NCI-H446 treated with DMSO at 0.1 percent for 48 hours (cell line): ENCODE data around the gene SLC25A21.

Experiments used
- DNase-seq: peaks from one replicate; lab custom pipeline; 2025; lab: John Stamatoyannopoulos, UW

The SLC25A21 gene

DNA sequence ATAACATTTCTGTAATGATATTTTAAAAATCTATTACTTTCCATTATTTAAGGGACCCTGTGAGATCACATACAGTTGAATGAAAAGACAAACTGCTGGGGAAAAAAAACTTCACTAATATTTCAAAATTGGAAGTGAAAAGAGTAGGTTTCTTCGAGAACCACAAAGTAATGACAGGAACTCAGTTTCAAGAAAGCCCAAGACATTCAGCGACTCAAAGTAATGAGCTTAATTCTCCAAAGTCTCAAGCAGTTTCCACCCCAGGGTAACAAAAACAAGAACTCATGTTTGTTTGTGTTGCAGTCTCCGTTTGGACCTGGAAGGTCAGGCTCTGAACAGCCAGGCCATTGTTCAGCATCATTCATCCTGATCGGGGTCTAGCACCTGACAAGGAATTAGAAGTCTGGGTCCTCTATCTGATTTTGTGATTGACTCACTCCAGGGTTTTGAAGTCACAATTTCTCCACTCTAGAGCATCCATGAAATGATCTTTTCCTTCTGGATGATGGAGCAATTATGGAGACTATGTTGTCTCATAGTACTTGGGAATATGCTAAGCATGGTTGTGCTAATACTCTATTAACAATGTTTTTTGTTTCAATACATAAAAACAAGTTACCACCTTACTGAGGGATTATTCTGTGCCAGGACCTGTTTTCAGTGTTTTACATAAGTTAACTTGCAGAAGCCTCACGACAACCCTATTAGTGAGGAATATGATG lies 126.9 kb downstream of the SLC25A21 start:
- DNase-seq = no peak

DNA sequence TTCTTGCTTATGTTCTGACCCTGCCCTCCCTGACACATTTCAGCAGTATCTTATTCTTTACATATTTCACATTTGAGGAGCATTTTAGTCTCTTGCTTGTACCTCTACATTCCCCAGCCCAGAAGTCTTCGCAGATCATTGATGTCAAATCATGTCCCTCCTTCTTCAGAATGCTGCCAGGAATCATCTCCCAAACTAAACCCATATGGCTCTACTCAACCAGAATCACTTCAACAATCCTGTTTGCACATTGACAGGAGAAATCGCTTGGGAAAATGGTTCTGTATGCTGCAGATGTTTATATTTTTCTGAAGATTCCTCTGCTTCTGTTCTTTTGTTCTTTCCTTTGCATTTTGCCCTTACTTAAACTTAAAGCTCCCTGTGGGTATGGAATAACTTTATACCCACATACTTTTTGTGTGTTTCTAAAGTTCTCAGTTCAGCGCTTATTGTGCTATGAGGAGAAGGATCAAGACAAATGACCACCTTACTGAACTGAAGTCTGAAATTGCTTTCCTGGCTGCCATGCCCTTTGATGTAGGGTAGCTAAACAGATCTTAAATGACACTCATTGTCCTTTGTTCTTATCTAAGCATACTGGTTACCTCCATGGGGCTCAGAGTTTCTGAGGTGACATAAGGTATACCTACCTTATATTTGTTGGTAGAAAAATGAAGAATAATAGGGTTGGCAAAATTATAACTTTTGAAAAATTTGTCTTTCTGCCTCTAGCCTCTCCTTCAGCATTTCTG lies 134.6 kb downstream of the SLC25A21 start:
- peak; percentile 24 for DNase-seq

DNA sequence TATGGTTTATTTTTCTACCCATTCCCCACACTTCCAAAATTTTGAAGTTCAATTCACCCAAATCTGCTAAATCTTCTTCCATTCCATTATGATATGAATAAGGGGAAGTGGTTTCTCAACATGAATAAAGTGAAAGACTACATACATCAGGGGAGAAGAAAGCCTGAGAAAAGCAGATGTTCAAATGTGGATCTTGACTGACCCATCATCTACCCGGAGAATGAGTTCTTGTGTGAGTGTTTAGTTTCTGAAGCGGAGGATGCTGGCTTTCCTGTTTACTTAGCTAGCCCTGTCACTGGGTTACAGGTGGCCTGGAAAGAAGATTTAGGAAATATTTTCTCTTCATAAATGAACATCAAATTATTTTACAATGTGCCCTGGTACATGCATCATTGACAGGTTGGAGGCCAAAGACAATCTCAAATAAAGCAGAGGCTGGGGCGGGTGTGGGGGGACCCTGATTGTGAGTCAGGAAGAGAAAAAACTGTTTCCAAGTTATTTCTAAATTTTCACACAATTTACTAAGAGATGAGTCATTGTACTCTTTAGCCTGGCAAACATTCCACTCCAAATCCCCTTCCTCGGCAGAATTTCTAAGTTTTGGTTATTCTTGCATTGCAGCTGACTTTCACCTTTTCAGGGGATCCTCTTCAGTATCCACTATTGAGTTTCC lies 135.6 kb downstream of the SLC25A21 start:
- DNase-seq = no peak

DNA sequence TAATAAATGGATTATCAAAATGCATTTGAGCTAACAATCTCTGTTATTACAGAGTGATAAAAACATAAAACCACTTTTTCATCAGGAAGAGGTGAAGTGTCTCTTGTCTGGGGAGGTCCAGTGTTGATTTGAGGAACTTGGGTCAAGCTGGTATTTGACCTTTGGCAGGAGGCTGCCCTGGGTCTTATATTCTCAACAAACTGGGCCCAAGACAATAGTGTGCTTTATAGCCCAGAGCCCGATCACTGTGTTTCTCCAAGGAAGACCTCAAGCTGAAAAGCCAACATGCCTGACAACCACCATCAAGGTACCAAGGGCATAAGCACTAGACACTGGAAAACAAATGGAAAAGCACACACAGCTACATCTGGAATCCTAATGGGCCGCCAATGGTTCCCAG lies 137.0 kb downstream of the SLC25A21 start:
- DNase-seq = no peak

DNA sequence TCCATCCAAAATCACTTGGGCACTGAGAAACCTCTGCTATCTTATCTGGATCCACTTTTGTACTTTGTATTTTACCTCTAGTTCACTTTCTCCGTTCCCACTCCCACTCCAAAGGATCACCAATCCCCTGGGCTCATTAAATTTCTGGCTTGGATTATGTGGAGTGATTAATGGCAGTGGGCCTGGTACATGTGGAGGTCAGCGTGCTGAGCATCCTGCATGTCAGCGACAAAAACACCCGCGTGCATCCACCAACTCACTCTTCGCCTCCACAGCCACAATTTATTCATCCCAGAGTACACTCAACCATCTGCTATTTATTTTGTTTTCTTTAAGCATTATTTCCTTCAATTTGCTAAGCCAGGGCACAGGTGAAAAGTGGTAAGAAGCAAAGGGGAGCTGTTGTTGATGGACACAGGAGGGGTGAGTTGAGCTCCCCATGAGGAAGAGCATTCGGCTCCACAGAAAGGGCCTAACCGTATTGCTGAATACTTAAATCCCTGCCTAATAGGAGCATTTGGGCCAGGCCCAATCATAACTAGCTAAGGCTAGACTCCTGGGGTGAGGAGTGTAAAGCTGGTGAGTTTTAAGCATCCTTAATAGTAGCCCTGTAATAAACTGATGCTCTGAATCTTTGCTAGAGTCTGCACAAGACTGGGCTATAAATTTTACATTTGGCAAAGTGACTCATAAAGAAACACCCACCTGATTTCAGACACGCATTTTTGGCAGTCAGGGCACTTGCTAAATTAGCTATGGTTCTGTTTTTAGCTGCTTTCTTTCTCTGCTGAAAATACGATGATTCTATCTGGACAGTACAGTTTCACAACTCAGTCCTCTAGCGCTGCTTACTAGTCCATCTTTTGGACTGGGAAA lies 137.8 kb downstream of the SLC25A21 start:
- peak; percentile 33 for DNase-seq

DNA sequence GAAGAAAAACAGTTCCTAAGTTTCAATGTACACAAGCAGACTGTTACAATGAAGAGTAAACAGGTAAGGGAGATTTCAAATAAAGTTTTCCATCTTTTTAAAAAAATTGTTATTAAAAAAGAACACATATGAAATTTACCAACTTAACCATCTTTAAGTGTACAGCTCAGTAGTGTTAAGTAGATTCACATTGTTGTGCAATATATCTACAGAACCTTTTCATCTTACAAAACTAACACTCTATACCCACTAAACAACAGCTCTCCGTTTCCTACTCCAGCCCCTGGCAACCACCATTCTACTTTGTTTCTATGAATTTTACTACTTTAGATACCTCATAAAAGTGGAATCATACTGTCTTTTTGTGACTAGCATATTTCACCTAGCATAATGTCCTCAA lies 139.5 kb downstream of the SLC25A21 start:
- no peak for DNase-seq

DNA sequence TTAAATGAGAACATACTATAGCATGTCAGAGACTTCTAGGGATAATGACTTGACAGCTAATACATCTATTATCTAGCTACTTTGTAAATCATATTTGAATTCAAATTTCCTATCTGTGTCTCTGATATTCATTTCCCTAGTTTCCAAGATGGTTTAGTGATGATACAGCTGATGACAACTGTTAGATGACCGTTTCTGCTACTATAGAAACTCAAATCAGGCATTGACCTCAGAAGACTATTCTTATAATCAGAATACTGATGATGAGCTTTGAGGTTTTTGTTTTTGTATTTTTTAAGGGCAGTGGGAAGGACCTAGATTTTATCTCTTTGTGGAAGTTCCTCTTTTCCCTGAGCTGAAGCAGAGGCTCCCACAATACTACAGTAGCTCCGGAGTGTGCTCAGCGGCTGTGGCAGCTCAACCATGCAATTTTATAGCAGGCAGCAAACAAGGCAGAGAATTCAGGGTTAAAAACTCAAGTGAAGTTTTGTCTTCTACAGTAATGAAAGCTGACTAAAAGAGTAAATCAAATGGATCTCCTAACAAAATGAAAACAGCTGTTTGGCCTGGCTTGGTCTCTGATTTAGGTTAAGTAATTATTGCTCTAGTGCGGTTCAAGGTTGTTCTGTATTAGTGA lies 145.1 kb downstream of the SLC25A21 start:
- no peak for DNase-seq

DNA sequence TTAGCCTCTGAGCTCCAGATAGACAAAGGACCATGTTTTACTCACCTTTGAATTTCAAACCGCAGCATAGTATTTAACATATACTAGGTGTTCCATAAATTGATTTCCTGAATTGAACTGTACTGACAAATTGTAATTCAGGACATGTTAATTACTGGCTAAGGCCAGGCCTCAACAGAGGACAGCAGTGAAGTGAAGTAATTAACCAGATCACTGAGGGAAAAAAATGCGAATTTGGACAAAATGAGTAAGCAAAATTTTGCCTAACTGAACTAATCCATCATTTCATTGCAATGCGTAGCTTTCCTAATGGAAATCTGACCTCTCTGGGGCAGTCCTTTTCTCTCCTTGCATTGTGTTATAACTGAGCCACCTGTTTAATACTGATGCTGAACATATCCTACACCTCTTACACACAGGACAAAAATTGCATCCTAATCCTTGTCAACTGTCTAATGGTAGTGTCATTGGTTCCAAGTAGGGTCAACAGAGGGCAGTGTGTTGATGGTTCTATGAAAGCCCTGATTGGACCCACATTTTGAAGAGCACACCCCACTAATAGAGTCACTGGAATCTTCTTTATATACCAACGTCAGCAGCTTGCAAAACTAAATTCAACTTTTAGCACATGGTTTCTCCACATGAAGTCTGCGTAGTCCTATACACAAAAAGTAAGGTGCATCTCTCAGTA lies 148.4 kb downstream of the SLC25A21 start:
- no peak for DNase-seq

DNA sequence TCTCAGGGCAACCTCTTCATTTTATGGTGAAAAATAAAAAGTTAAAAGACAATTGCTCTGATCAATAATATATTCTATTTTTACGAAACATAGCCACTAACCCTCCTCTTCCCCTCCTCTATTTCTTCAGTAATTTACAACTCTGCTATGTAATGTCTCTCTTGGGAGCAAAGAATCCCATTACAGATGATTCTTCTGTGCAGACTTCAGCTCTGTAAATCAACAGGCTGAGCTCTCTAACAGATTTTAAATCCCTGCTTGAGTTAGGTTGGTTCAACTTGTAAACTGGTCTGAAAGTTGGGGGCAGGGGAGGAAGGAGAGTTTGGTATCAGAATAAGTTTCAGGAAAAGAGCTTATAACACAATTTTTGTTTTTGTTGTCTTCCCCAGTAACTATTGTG lies 151.0 kb downstream of the SLC25A21 start:
- DNase-seq = no peak

DNA sequence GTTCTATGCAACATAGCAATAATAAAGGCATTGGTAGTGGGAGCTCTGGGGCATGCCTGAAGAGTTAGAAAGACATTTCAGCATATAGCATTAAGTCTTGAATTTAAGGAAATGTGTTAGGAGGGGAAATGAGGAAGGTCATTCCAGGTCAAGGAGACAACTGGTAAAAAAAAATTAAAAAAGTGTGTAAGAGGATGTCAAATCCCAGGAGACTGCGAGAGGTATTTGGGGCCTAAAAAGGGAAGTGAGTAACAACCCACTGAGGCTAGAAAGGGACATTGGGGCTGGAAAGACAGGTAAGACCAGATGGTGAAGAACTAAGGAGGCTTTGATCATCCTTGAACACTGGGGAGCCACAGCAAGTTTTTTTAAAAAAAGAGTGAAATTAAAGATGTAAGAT lies 152.9 kb downstream of the SLC25A21 start:
- no peak for DNase-seq

DNA sequence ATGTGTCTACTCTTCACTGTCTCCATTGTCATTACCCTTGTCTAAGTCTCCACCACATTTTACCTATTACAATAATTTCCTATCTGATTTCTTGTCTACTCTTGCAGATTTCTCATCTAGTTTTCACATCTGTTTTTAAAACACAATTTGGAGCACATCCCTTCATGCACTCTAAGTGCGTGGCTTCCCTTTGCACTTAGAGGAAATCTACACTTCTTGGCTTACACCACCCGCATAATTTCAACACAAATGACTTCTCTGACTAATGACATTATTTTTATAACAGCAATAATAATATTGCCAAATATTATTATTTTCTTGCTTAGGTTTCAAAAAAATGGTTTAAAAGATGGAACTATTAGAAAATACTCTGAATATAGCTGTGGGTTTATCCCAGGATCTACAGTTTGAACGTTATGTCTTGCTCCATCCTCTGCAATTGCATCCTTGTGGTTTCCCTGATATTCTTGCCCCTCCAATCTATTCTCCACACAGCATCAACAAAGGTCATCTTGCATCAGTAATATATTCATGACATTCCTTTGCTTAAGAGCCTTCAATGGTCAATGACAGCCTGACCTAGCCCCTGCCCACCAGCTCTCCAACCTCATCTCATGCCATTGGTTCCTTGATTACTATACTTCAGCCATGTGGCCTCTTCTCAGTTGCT lies 153.7 kb downstream of the SLC25A21 start:
- DNase-seq = no peak

DNA sequence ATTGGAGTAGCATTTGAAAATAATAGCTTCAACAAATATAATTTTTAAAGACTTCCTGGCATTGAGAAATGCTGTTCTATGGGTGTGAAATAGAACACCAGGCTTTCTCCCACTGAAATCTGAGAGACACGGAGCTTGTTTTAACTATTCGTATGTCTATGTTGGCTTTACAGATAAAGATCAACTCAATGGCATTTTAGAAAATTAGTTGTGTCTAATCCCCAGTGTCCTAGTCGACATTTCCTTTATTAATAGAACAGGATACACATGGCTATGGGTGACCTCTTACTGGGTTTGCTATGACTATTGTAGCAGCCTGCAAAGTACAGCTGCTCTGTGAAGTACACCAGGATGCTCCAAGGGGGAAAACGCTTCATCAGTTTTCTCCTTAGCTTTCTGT lies 159.3 kb downstream of the SLC25A21 start:
- no peak for DNase-seq

DNA sequence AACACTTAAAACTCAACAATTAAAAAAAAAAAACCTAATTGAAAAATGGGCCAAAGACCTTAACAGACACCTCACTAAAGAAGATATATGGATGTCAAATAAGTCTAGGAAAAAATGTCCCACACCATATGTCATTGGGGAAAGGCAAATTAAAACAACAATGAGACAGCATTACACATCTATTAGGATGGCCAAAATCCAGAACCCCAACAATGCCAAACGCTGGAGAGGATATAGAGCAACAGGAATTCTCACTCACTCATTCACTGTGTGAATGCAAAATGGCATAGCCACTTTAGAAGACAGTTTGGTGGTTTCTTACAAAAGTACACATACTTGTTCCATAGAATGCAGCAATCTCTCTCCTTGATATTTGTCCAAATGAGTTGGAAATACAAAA lies 173.7 kb downstream of the SLC25A21 start:
- no peak for DNase-seq

DNA sequence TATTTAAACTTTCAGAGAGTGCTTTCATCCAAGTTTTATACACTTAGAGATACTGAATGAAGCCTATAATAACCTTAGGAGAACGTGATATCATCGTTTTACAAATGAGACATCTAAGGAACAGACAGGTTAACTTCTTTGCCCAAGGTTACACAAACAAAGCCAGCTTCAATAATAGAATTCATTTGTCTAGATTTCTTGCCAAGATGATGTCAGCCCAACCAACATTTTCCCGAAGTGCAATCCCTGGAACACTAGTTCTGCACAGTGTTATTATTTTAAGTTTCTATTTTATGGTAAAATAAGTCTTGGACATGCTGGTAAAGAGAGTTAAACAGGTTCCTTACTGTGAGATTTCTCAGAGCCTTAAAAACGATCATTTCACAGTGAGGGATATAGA lies 174.6 kb downstream of the SLC25A21 start:
- DNase-seq = no peak

DNA sequence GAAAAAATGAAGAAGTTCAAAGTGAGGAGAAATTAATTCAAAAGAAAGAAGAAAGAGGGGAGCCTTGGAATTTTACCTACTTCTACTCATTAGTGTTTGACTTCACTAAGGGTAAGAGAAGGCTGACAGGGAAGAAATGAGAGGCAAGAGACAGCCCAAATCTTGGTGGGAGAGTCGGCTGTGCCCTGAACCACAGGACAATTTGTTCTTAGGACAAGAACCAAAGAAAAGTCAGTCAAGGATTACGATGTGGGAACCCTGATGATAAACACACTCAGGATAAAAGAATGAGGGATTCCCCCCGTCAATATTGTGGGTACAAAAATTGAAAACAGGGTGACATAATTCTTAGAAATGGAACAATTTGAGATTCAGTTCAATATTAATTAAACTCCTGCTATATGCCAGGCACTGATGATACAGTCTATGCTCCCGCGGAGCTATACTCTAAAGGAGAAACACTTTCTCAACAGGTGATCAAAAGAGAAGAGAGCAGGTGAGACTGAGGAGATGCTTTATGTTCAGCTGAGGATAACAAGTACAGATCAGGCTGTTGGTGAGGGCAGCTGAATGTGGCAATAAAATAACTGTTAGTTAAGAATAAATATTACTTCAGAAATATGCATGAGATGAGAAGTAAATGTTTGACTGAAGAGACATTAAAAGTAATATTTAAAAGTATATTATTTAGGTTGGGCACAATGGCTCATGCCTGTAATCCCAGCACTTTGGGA lies 175.4 kb downstream of the SLC25A21 start:
- DNase-seq = no peak

DNA sequence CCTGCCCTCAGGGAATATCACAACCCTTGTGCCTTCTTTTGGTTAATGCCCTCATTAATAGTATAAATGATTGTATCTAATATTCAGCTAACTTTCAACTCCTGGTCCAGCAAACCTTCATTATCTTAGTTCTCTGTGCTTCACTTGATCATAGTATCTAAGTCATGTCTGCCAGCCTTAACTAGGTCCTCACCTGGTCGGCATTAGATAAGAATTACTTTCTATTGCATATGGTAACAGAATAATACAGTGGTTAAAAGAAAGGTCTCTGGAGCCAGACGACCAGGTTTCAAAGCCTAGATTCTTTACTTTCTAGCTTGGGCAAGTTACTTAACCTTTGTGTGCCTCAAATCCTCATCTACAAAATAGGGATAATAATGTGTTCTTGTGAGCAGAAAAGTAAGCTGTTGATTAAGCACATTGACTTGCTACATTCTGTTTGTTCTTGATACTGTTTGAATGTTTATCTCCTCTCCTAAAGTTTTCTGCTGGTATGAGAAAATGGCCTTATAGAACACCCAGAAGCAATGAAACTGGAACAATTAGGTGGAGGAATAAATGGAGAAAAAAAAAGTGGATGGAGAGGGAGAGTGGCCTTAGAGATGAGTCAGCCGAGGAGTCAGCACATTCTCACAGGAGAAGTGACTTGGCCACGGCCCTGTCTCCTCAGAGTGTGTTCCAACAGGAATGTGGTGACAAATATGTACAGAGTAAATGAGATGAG lies 176.1 kb downstream of the SLC25A21 start:
- no peak for DNase-seq

DNA sequence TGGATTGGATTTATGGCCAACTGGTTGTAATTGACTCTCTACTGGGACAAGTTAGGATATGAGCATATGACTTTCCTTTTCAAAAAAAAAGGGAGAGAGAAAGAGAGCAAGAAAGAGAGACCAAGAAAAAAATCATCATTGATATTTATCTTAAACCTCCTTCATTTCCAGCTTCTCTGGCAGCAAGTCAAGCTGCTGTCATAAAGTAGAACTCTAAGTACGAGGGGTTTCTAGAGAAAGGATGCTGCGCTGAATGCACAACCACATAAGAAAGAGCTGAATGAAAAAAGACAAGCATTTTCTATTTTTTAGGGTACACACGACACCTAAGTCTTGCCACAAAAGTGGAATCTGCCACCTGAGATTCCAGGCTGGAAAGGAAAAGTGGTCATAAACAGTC lies 182.6 kb downstream of the SLC25A21 start:
- no peak for DNase-seq

DNA sequence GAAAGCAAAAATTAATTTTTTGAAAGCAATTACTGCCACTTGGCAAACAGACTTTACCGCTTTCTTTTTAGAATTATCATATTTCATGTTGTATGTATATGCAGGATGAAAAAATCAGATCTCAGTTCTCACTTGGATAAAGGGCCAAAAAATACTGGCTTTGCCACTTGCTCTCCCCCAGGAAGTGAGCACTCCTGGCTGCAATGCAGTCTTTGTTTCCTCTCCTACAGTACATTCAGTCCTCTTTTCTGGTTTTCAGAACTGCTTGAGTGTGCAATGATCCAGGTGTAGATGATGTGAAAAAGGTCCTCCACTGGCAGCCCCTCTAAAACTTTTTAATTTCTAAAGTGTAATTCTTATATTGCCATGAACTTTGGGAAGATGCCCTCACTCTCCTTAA lies 183.4 kb downstream of the SLC25A21 start:
- no peak for DNase-seq

DNA sequence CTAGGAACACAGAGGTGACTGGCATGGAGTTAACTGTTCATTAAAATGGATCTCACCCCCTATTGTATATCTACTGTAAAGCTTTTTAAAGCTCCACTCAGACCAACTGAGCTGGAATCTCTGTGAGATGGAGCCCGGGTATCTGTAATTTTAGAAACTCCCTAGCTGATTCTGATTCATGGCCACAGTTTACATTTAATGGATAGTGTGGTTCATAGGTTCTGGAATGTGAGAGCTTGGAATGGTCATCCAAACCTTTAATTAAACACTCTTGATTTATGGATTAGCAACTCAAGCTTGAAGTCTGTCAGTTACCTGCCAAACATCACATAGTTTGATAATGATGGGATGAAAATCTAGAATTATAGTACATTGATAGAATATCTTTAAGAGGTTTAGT lies 183.8 kb downstream of the SLC25A21 start:
- DNase-seq = no peak
